ENCODE results near the gene CRISPLD2.
"Not testable (repeated sequence)": the region's sequence is repeated elsewhere in the genome, so short reads cannot be mapped to it uniquely, and the experiment has no call there.

Gene CRISPLD2

GRCh38 chr16:84822990-84823389, 3.2 kb downstream of the CRISPLD2 start:
- no peak for DNase-seq

GRCh38 chr16:84823484-84823883, 3.7 kb downstream of the CRISPLD2 start:
- DNase-seq, result no peak

- DNase-seq, result no peak
Observed at GRCh38 chr16:84823926-84824325, 4.1 kb downstream of the CRISPLD2 start.

- no peak for DNase-seq
Observed at GRCh38 chr16:84825896-84826557, 6.2 kb downstream of the CRISPLD2 start.

- DNase-seq, result no peak
Observed at GRCh38 chr16:84826558-84826941, 6.8 kb downstream of the CRISPLD2 start.

GRCh38 chr16:84827131-84827574, 7.4 kb downstream of the CRISPLD2 start:
- no peak for DNase-seq

GRCh38 chr16:84827897-84828296, 8.1 kb downstream of the CRISPLD2 start:
- DNase-seq, result no peak

GRCh38 chr16:84828322-84828721, 8.5 kb downstream of the CRISPLD2 start:
- DNase-seq, result no peak

GRCh38 chr16:84829168-84829965, 9.6 kb downstream of the CRISPLD2 start:
- DNase-seq, result no peak

GRCh38 chr16:84830765-84831384, 11.1 kb downstream of the CRISPLD2 start:
- DNase-seq, result no peak

GRCh38 chr16:84831728-84832127, 11.9 kb downstream of the CRISPLD2 start:
- DNase-seq, result not testable (repeated sequence)

- no peak for DNase-seq
Observed at GRCh38 chr16:84832488-84833143, 12.8 kb downstream of the CRISPLD2 start.

- no peak for DNase-seq
Observed at GRCh38 chr16:84833144-84833500, 13.3 kb downstream of the CRISPLD2 start.

- no peak for DNase-seq
Observed at GRCh38 chr16:84833542-84834402, 14.0 kb downstream of the CRISPLD2 start.

- no peak for DNase-seq
Observed at GRCh38 chr16:84834403-84834772, 14.6 kb downstream of the CRISPLD2 start.

GRCh38 chr16:84836234-84836647, 16.5 kb downstream of the CRISPLD2 start:
- no peak for DNase-seq

- no peak for DNase-seq
Observed at GRCh38 chr16:84836967-84837366, 17.2 kb downstream of the CRISPLD2 start.

GRCh38 chr16:84838383-84838948, 18.7 kb downstream of the CRISPLD2 start:
- no peak for DNase-seq

- no peak for DNase-seq
Observed at GRCh38 chr16:84839054-84839453, 19.3 kb downstream of the CRISPLD2 start.

GRCh38 chr16:84839956-84840355, 20.2 kb downstream of the CRISPLD2 start:
- DNase-seq, result no peak

GRCh38 chr16:84840687-84841627, 21.2 kb downstream of the CRISPLD2 start:
- no peak for DNase-seq
